OCI-LY1 (cell line): ENCODE measurements around the gene TSPAN5.

Source experiments
- H2AFZ ChIP-seq: fragments of 200-600 bp; sonication (generic), shearing (Covaris generic); 2 replicates; pipeline ENCODE4 v1.6.0; 2014; ENCODE audit warnings: antibody characterized with exemption, mild to moderate bottlenecking, low read length
- H3F3A ChIP-seq: fragments of 200-600 bp; sonication (generic), shearing (Covaris generic); 2 replicates; pipeline ENCODE4 v1.6.0; 2014; ENCODE audit warnings: mild to moderate bottlenecking, antibody characterized with exemption, low read length, moderate library complexity; ENCODE audit not compliant: insufficient read depth
- H3K27ac ChIP-seq: fragments of 200-600 bp; sonication (generic); 2 replicates; pipeline ENCODE4 v1.5.1; 2014; ENCODE audit warnings: low read length, mixed run types, mild to moderate bottlenecking, low read depth; ENCODE audit not compliant: poor library complexity, severe bottlenecking
- H3K27me3 ChIP-seq: fragments of 200-600 bp; sonication (generic); 2 replicates; pipeline ENCODE4 v1.6.0; 2014; ENCODE audit warnings: antibody characterized with exemption, mild to moderate bottlenecking, low read length, moderate library complexity; ENCODE audit not compliant: insufficient read depth
- H3K36me3 ChIP-seq: fragments of 200-600 bp; sonication (generic); 2 replicates; pipeline ENCODE4 v1.6.1; 2014; ENCODE audit warnings: mild to moderate bottlenecking, antibody characterized with exemption, low read length, moderate library complexity, mixed read lengths; ENCODE audit not compliant: insufficient read depth
- H3K4me1 ChIP-seq: fragments of 200-600 bp; sonication (generic); 2 replicates; pipeline ENCODE4 v1.5.1; 2014; ENCODE audit warnings: mild to moderate bottlenecking, low read length, moderate library complexity; ENCODE audit not compliant: insufficient read depth, severe bottlenecking
- H3K4me2 ChIP-seq: fragments of 200-600 bp; sonication (generic), shearing (Covaris generic); 2 replicates; pipeline ENCODE4 v1.6.1; 2014; ENCODE audit warnings: low read length
- H3K4me3 ChIP-seq: fragments of 200-600 bp; sonication (generic); 2 replicates; pipeline ENCODE4 v1.5.1; 2014; ENCODE audit warnings: low read length, low read depth, mild to moderate bottlenecking, mixed read lengths; ENCODE audit not compliant: poor library complexity, severe bottlenecking
- H3K79me2 ChIP-seq: fragments of 200-600 bp; shearing (Covaris generic); 2 replicates; pipeline ENCODE4 v1.6.1; 2016; ENCODE audit warnings: mixed run types, low read length, mixed read lengths; ENCODE audit not compliant: insufficient read depth
- H3K9ac ChIP-seq: fragments of 200-600 bp; sonication (generic), shearing (Covaris generic); 2 replicates; pipeline ENCODE4 v1.6.1; 2014; ENCODE audit warnings: mild to moderate bottlenecking, low read length, mixed read lengths
- H3K9me2 ChIP-seq: fragments of 200-600 bp; sonication (generic), shearing (Covaris generic); 2 replicates; pipeline ENCODE4 v1.6.1; 2014; ENCODE audit warnings: low read depth, mild to moderate bottlenecking, low read length, mixed read lengths
- H3K9me3 ChIP-seq: fragments of 200-600 bp; shearing (Covaris generic); 2 replicates; pipeline ENCODE4 v1.6.1; 2014; ENCODE audit warnings: low read length, mixed read lengths
- H4K20me1 ChIP-seq: fragments of 200-600 bp; sonication (generic), shearing (Covaris generic); 2 replicates; pipeline ENCODE4 v1.6.0; 2016; ENCODE audit warnings: mild to moderate bottlenecking, low read length; ENCODE audit not compliant: insufficient read depth
- EZH2 ChIP-seq: fragments of 200-600 bp; sonication (generic), shearing (Covaris generic); IDR thresholded peaks from 2 replicates; pipeline ENCODE4 v1.8.0; 2017; ENCODE audit warnings: borderline replicate concordance, mixed run types, mild to moderate bottlenecking, antibody characterized with exemption, low read length, moderate library complexity, mixed read lengths
- TF ChIP-seq, protein P1 (sequence below): fragments of 200-600 bp; sonication (generic), shearing (Covaris generic); IDR thresholded peaks from 2 replicates; pipeline ENCODE4 v1.5.1; 2017; ENCODE audit warnings: mild to moderate bottlenecking, antibody characterized with exemption, low read length, moderate library complexity, mixed read lengths

TSPAN5 gene

DNA sequence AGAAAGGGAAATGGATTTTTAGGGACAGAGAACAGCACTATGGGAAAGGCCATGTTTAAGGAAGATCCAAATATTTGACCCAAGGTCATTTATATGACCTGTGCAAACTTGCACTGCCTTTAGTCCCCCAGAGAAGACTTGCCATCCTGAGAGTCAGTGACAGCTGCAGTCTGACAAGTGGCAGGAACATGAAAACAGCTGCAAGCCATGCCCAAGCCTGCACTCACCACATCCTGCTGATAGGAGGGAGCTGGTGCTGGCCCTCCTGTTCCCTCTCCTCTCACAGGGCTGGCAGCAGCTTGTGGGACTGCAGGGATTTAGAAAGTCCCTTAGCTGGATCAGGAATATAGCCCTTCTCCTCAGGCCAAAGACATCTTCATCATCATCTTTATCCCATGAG lies 209.5 kb downstream of the TSPAN5 start:
- Histone ChIP-seq H3K9ac (no peak overlapping the region), H3K27me3 (no peaks in the 10 kb centered on the region; the same call in 1 of the 2 replicates), H3K36me3 (no peaks in the 10 kb centered on the region), H4K20me1 (no peaks in the 10 kb centered on the region), H3K4me1 (peaks cover 21% of the 10 kb centered on the region), H3K79me2 (no peaks in the 10 kb centered on the region), H2AFZ (no peak overlapping the region), H3K4me2 (no peak overlapping the region), H3F3A (no peaks in the 10 kb centered on the region), H3K9me2 (no peaks in the 10 kb centered on the region), H3K27ac (no peak overlapping the region), H3K4me3 (no peak overlapping the region), H3K9me3 (no peaks in the 10 kb centered on the region)
- TF ChIP-seq EZH2 = no peak
- TF ChIP-seq, protein P1, sequence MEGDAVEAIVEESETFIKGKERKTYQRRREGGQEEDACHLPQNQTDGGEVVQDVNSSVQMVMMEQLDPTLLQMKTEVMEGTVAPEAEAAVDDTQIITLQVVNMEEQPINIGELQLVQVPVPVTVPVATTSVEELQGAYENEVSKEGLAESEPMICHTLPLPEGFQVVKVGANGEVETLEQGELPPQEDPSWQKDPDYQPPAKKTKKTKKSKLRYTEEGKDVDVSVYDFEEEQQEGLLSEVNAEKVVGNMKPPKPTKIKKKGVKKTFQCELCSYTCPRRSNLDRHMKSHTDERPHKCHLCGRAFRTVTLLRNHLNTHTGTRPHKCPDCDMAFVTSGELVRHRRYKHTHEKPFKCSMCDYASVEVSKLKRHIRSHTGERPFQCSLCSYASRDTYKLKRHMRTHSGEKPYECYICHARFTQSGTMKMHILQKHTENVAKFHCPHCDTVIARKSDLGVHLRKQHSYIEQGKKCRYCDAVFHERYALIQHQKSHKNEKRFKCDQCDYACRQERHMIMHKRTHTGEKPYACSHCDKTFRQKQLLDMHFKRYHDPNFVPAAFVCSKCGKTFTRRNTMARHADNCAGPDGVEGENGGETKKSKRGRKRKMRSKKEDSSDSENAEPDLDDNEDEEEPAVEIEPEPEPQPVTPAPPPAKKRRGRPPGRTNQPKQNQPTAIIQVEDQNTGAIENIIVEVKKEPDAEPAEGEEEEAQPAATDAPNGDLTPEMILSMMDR = no peak

GRCh38 chr4:98447648-98448047 lies 210.8 kb downstream of the TSPAN5 start:
- Histone ChIP-seq H3K79me2 (no peaks in the 10 kb centered on the region), H4K20me1 (no peaks in the 10 kb centered on the region), H2AFZ (no peak overlapping the region), H3K4me1 (peaks cover 21% of the 10 kb centered on the region), H3K27ac (no peak overlapping the region), H3F3A (no peaks in the 10 kb centered on the region), H3K4me3 (no peak overlapping the region), H3K27me3 (no peaks in the 10 kb centered on the region; the same call in 1 of the 2 replicates), H3K9me3 (no peaks in the 10 kb centered on the region), H3K9ac (no peak overlapping the region), H3K4me2 (peak overlapping the region; percentile 59), H3K36me3 (peaks cover under 1% of the 10 kb centered on the region; the same call in 1 of the 2 replicates), H3K9me2 (no peaks in the 10 kb centered on the region)
- TF ChIP-seq, protein P1 = no peak
- TF ChIP-seq EZH2 = no peak

- no peaks in the 10 kb centered on the region for H3K9me2 ChIP-seq
- no peaks in the 10 kb centered on the region for H4K20me1 ChIP-seq
- no peaks in the 10 kb centered on the region for H3F3A ChIP-seq
- peak overlapping the region; percentile 59 for H3K4me2 ChIP-seq
- H2AFZ ChIP-seq = no peak overlapping the region
- peaks cover 9% of the 10 kb centered on the region for H3K36me3 ChIP-seq
- H3K4me1 ChIP-seq = peaks cover 21% of the 10 kb centered on the region
- no peaks in the 10 kb centered on the region for H3K79me2 ChIP-seq
- no peaks in the 10 kb centered on the region for H3K9me3 ChIP-seq
- peak overlapping the region; percentile 18 for H3K4me3 ChIP-seq
- peak overlapping the region; percentile 78 for H3K27ac ChIP-seq
- no peak overlapping the region for H3K9ac ChIP-seq
- TF ChIP-seq, protein P1 = no peak
- no peak for TF ChIP-seq EZH2
- no peaks in the 10 kb centered on the region for H3K27me3 ChIP-seq
These were observed 211.7 kb downstream of the TSPAN5 start for GRCh38 chr4:98446499-98447375.
